ENCODE measurements around the gene IDUA. TPM values are rescaled to one million over a fixed set of nuclear protein-coding genes. Genes with fewer than 3 reads are reported as not detected.

The IDUA gene
- total and polyA plus RNA-seq, 12 donors, result 1.6 to 109 (median 31.2) TPM

DNA sequence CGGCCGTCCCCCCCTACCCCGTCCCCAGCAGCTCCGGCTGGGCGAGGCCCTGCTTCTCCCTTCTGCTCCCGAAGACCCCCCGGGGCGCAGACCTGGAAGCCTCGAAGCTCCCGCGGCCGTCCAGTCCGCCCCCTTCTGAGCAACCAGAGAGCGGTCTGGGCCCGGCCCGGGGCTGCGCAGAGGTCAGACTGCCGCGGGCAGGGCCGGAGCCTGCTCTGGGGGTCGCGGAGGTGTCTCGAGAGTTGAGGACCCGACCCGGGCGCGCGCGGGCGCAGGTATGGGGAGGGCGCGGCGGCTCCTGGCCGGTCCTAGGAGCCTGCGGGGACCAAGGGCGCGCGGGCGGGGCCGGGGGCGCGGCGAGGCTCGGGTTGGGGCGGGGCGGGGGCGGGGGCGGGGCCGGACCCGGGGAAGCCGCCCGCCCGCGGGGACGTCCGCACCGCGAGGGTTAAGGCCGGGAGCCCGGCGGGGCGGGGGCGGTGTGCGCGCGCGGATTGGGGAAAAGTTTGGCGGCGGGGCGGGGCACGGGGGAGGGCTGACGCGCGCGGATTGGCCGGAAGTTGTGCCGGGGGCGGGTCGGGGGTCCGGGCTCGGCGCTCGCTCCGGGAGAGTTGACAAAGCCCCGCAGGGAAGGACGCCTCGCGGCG lies 24.3 kb downstream of the IDUA start, which contains the start of gene FGFRL1:
FGFRL1 (plus strand) TSS at position 605 of the 644 bp plus-strand sequence. CDS start 860 bp downstream, outside the sequence.
- H3K27ac ChIP-seq, result peak within 1 kb of the TSS; percentile 11 to 90 (median 73)
- H3K36me3 ChIP-seq (replicated peaks in 1 of 2), result no peaks in the 10 kb centered on the region
- peak within 1 kb of the TSS in 2 of 4 donors; percentile 45 to 80 for H3K4me3 ChIP-seq
- DNase-seq, result peak; percentile 92 to 97 (median 95)
- WGBS, 4 donors, result 0 to 2% (median 1%) methylated on average over 8 to 87 of the region's 89 CpGs; no CpG with 5 or more reads in 1 of the 4 donors
- no peaks in the 10 kb centered on the region for H3K9me3 ChIP-seq (replicated peaks in 1 of 3)
- peaks cover 29 to 55% of the 10 kb centered on the region in 2 donors for H3K4me1 ChIP-seq (replicated peaks in 1 of 2)
- intact Hi-C loops (cut with DNase I), result no loop called here
- peak in 1 of 2 donors; percentile 48 for TF ChIP-seq POLR2A (IDR thresholded peaks at IDR 0.05)
- TF ChIP-seq, protein P1, sequence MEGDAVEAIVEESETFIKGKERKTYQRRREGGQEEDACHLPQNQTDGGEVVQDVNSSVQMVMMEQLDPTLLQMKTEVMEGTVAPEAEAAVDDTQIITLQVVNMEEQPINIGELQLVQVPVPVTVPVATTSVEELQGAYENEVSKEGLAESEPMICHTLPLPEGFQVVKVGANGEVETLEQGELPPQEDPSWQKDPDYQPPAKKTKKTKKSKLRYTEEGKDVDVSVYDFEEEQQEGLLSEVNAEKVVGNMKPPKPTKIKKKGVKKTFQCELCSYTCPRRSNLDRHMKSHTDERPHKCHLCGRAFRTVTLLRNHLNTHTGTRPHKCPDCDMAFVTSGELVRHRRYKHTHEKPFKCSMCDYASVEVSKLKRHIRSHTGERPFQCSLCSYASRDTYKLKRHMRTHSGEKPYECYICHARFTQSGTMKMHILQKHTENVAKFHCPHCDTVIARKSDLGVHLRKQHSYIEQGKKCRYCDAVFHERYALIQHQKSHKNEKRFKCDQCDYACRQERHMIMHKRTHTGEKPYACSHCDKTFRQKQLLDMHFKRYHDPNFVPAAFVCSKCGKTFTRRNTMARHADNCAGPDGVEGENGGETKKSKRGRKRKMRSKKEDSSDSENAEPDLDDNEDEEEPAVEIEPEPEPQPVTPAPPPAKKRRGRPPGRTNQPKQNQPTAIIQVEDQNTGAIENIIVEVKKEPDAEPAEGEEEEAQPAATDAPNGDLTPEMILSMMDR (IDR thresholded peaks at IDR 0.05), result no peak
- H3K27me3 ChIP-seq, result peaks cover 4% of the 10 kb centered on the region

- no peaks in the 10 kb centered on the region for H3K36me3 ChIP-seq (replicated peaks in 1 of 2)
- peak overlapping the region in 1 of 5 donors; percentile 90 for H3K27ac ChIP-seq
- no peak for DNase-seq
- no peak for TF ChIP-seq POLR2A (IDR thresholded peaks at IDR 0.05)
- TF ChIP-seq, protein P1 (IDR thresholded peaks at IDR 0.05), result no peak
- intact Hi-C loops (cut with DNase I), result no loop called here
- peaks cover 4% of the 10 kb centered on the region for H3K27me3 ChIP-seq
- WGBS, 4 donors, result 1% methylated on average over 33 to 67 of the region's 69 CpGs; no CpG with 5 or more reads in 2 of the 4 donors
- peak overlapping the region in 1 of 4 donors; percentile 80 for H3K4me3 ChIP-seq
- peaks cover 29 to 58% of the 10 kb centered on the region in 2 donors for H3K4me1 ChIP-seq (replicated peaks in 1 of 2)
- no peaks in the 10 kb centered on the region for H3K9me3 ChIP-seq (replicated peaks in 1 of 3)
These were observed 24.8 kb downstream of the IDUA start for GRCh38 chr4:1011666-1012033.

DNA sequence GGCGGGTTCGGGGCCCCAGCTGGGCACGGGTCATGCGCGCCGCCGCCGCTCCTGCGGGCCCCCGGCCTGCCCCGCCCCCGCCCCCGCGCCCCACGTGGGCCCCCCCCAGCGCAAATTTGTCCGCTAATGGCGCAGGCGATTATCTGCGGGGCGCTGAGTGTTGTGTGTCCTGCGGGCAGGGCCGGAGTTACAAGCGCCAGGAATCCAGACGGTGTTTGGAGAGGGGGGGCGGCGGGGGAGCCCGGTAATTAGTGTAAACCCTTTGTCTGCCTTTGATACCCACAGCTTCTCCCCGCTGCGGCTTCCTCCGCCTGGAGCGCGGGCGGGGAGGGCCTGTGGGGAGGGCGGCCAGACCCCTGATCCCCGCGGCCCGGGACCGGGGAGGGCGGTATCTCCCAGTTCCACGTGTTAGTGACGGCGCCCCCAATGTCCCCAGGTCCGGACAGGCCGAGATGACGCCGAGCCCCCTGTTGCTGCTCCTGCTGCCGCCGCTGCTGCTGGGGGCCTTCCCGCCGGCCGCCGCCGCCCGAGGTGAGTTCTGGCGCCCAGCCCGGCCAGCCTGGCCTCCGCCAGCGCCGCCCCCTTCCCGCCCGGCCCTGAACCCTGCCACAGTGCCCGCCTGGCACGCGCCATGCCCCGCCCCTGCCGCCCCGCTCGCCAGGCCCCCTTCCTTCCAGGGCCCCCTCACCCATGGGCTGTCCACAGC lies 25.3 kb downstream of the IDUA start:
- no peaks in the 10 kb centered on the region for H3K9me3 ChIP-seq (replicated peaks in 1 of 3)
- WGBS, 4 donors, result 2 to 12% (median 5%) methylated on average over 16 to 69 of the region's 69 CpGs; no CpG with 5 or more reads in 1 of the 4 donors
- no peaks in the 10 kb centered on the region for H3K36me3 ChIP-seq (replicated peaks in 1 of 2)
- H3K4me1 ChIP-seq (replicated peaks in 1 of 2), result peaks cover 29 to 58% of the 10 kb centered on the region in 2 donors
- TF ChIP-seq POLR2A (IDR thresholded peaks at IDR 0.05), result no peak
- TF ChIP-seq, protein P1 (IDR thresholded peaks at IDR 0.05), result no peak
- H3K27ac ChIP-seq, result peak overlapping the region; percentile 11 to 90 (median 73)
- H3K27me3 ChIP-seq, result peaks cover 4% of the 10 kb centered on the region
- DNase-seq, result peak; percentile 57 to 78 (median 73)
- peak overlapping the region in 2 of 4 donors; percentile 45 to 80 for H3K4me3 ChIP-seq
- intact Hi-C loops (cut with DNase I), result no loop called here
